Neural cell (in vitro differentiated cells): Measurements from ENCODE around the gene LCOR. TPM values are rescaled to one million over a fixed set of nuclear protein-coding genes. Genes with fewer than 3 reads are reported as not detected.

Experiments
- H2AFZ ChIP-seq: fragments of 200-600, 300-800 bp; sonication (generic), shearing (Covaris generic); 2 replicates; pipeline ENCODE4 v1.6.0; 2014; ENCODE audit warnings: low read depth, mild to moderate bottlenecking, antibody characterized with exemption, low read length, moderate library complexity
- H3F3A ChIP-seq: fragments of 200-600 bp; shearing (Covaris generic); 2 replicates; pipeline ENCODE4 v1.6.1; 2016; ENCODE audit warnings: mild to moderate bottlenecking, moderate library complexity, mixed read lengths, antibody characterized with exemption, low read length; ENCODE audit not compliant: insufficient read depth, poor library complexity, severe bottlenecking
- H3K27ac ChIP-seq: fragments of 200-600, 300-800 bp; sonication (generic), shearing (Covaris generic); 2 replicates; pipeline ENCODE4 v1.5.1; 2014; ENCODE audit warnings: mild to moderate bottlenecking, low read length, moderate library complexity
- H3K27me3 ChIP-seq: fragments of 300-800, 200-600 bp; sonication (generic), shearing (Covaris generic); 2 replicates; pipeline ENCODE4 v1.6.0; 2014; ENCODE audit warnings: mild to moderate bottlenecking, low read depth, low read length, moderate library complexity; ENCODE audit not compliant: insufficient read depth
- H3K36me3 ChIP-seq: fragments of 300-800, 200-600 bp; sonication (generic), shearing (Covaris generic); 2 replicates; pipeline ENCODE4 v1.5.1; 2014; ENCODE audit warnings: mild to moderate bottlenecking, antibody characterized with exemption, low read length, moderate library complexity; ENCODE audit not compliant: insufficient read depth
- H3K4me2 ChIP-seq: fragments of 300-800, 200-600 bp; sonication (generic), shearing (Covaris generic); 2 replicates; pipeline ENCODE4 v1.6.0; 2014; ENCODE audit warnings: mild to moderate bottlenecking, low read length
- H3K4me3 ChIP-seq: fragments of 300-800, 200-600 bp; sonication (generic), shearing (Covaris generic); 2 replicates; pipeline ENCODE4 v1.5.1; 2014; ENCODE audit warnings: mild to moderate bottlenecking, low read length, moderate library complexity
- H3K79me2 ChIP-seq: fragments of 200-600 bp; shearing (Covaris generic); replicated peaks from 2 replicates; pipeline ENCODE4 v1.6.0; 2014; ENCODE audit warnings: mild to moderate bottlenecking, low read length, moderate library complexity; ENCODE audit not compliant: insufficient read depth
- H3K9ac ChIP-seq: fragments of 300-800, 200-600 bp; sonication (generic), shearing (Covaris generic); 2 replicates; pipeline ENCODE4 v1.6.1; 2016; ENCODE audit warnings: mild to moderate bottlenecking, low read length, mixed read lengths
- H3K9me2 ChIP-seq: fragments of 200-600 bp; shearing (Covaris generic); 2 replicates; pipeline ENCODE4 v1.6.1; 2016; ENCODE audit warnings: mild to moderate bottlenecking, low read length, mixed read lengths; ENCODE audit not compliant: insufficient read depth
- H3K9me3 ChIP-seq: fragments of 200-600, 300-800 bp; sonication (generic), shearing (Covaris generic); 2 replicates; pipeline ENCODE4 v1.6.1; 2016; ENCODE audit warnings: mild to moderate bottlenecking, mixed run types, low read length, moderate library complexity, mixed read lengths
- H4K20me1 ChIP-seq: fragments of 200-600 bp; shearing (Covaris generic); 2 replicates; pipeline ENCODE4 v1.6.1; 2016; ENCODE audit warnings: mild to moderate bottlenecking, mixed run types; ENCODE audit not compliant: insufficient read depth
- CTCF ChIP-seq: fragments of 450-650 bp; IDR thresholded peaks from 2 replicates; pipeline ENCODE4 v1.5.1; 2014; ENCODE audit warnings: antibody characterized with exemption, mild to moderate bottlenecking, moderate library complexity; ENCODE audit not compliant: poor library complexity, severe bottlenecking
- EP300 ChIP-seq: fragments of 450-650 bp; conservative IDR thresholded peaks from 2 replicates; pipeline ENCODE4 v1.6.1; 2014; ENCODE audit warnings: antibody characterized with exemption, mild to moderate bottlenecking, moderate library complexity; ENCODE audit not compliant: poor library complexity, severe bottlenecking
- EZH2 ChIP-seq: fragments of 200-600, 300-800 bp; shearing (Covaris generic), sonication (generic); IDR thresholded peaks from 2 replicates; pipeline ENCODE4 v1.6.1; 2014; ENCODE audit warnings: antibody characterized with exemption, low read length, borderline replicate concordance, mild to moderate bottlenecking; ENCODE audit not compliant: insufficient read depth, poor library complexity, severe bottlenecking
- MXI1 ChIP-seq: fragments of 450-650 bp; conservative IDR thresholded peaks from 2 replicates; pipeline ENCODE4 v1.6.1; 2014; ENCODE audit warnings: antibody characterized with exemption, mild to moderate bottlenecking; ENCODE audit not compliant: poor library complexity, severe bottlenecking
- POLR2AphosphoS5 ChIP-seq: IDR thresholded peaks from 2 replicates; pipeline ENCODE4 v1.6.1; 2012
- RAD21 ChIP-seq: fragments of 450-650 bp; conservative IDR thresholded peaks from 2 replicates; pipeline ENCODE4 v1.6.1; 2014; ENCODE audit warnings: antibody characterized with exemption, mild to moderate bottlenecking, moderate library complexity
- REST ChIP-seq: IDR thresholded peaks from 2 replicates; pipeline ENCODE4 v1.6.1; 2012; ENCODE audit warnings: borderline replicate concordance
- SMC3 ChIP-seq: fragments of 450-650 bp; conservative IDR thresholded peaks from 2 replicates; pipeline ENCODE4 v1.6.1; 2014; ENCODE audit warnings: antibody characterized with exemption, mild to moderate bottlenecking, moderate library complexity; ENCODE audit not compliant: poor library complexity
- TAF1 ChIP-seq: IDR thresholded peaks from 2 replicates; pipeline ENCODE4 v1.6.1; 2012; ENCODE audit warnings: low read depth
- polyA plus RNA-seq: library from polyadenylated mRNA; depleted of rRNA; stranded (reverse); fragments of >200 nt; gene quantifications from 2 replicates; pipeline ENCODE4 v1.2.3, GENCODE V29; 2014

The LCOR gene
- polyA plus RNA-seq, 1 donor from 2014 or later, result 61.1 TPM

- Histone ChIP-seq H3F3A (no peaks in the 10 kb centered on the region), H3K4me2 (no peak overlapping the region), H3K9me3 (no peaks in the 10 kb centered on the region), H3K36me3 (no peaks in the 10 kb centered on the region), H2AFZ (no peak overlapping the region), H3K9me2 (no peaks in the 10 kb centered on the region), H4K20me1 (no peaks in the 10 kb centered on the region), H3K27me3 (no peaks in the 10 kb centered on the region), H3K4me3 (no peak overlapping the region), H3K27ac (no peak overlapping the region), H3K9ac (no peak overlapping the region), H3K79me2 (no peaks in the 10 kb centered on the region)
- TF ChIP-seq TAF1 (no peak), MXI1 (no peak), REST (no peak)
Measured at GRCh38 chr10:97040706-97041105, 208.6 kb downstream of the LCOR start.

GRCh38 chr10:97042081-97042480 lies 210.0 kb downstream of the LCOR start:
- no peak overlapping the region for H3K4me3 ChIP-seq
- H3K36me3 ChIP-seq, result no peaks in the 10 kb centered on the region
- no peaks in the 10 kb centered on the region for H3K9me3 ChIP-seq
- H2AFZ ChIP-seq, result no peak overlapping the region
- no peaks in the 10 kb centered on the region for H4K20me1 ChIP-seq
- no peak overlapping the region for H3K4me2 ChIP-seq
- no peak overlapping the region for H3K27ac ChIP-seq
- H3K79me2 ChIP-seq, result no peaks in the 10 kb centered on the region
- H3K9ac ChIP-seq, result no peak overlapping the region
- no peaks in the 10 kb centered on the region for H3F3A ChIP-seq
- TF ChIP-seq MXI1 (no peak), RAD21 (no peak), POLR2AphosphoS5 (no peak)
- no peaks in the 10 kb centered on the region for H3K9me2 ChIP-seq
- H3K27me3 ChIP-seq, result no peaks in the 10 kb centered on the region

- no peak overlapping the region for H3K9ac ChIP-seq
- H2AFZ ChIP-seq, result no peak overlapping the region
- no peak overlapping the region for H3K4me2 ChIP-seq
- H3K27ac ChIP-seq, result no peak overlapping the region
- no peaks in the 10 kb centered on the region for H3K27me3 ChIP-seq
- TF ChIP-seq RAD21, result no peak
- TF ChIP-seq EZH2, result no peak
- no peak for TF ChIP-seq MXI1
- TF ChIP-seq TAF1, result no peak
- TF ChIP-seq CTCF, result no peak
- TF ChIP-seq SMC3, result no peak
- TF ChIP-seq REST, result no peak
- TF ChIP-seq POLR2AphosphoS5, result no peak
- TF ChIP-seq EP300, result no peak
- no peaks in the 10 kb centered on the region for H4K20me1 ChIP-seq
- no peaks in the 10 kb centered on the region for H3K36me3 ChIP-seq
- H3K9me3 ChIP-seq, result no peaks in the 10 kb centered on the region
- no peaks in the 10 kb centered on the region for H3K79me2 ChIP-seq
- no peaks in the 10 kb centered on the region for H3K9me2 ChIP-seq
- no peak overlapping the region for H3K4me3 ChIP-seq
- H3F3A ChIP-seq, result no peaks in the 10 kb centered on the region
Measured at GRCh38 chr10:97042716-97043562, 210.8 kb downstream of the LCOR start.
